Activated T-helper 1 cell treated with anti-CD3 and anti-CD28 coated beads, Interleukin-12 subunit alpha, Interleukin-12 subunit beta, Interleukin-2, Interleukin-4 antibody, amounts not matched to agents 30 ng/mL and 10 ng/mL and 1 ng/mL, durations not matched to agents 14 hours and 24 hours and 36 hours (primary cell): ENCODE results near the gene ZNF507. TPM values are rescaled to one million over a fixed set of nuclear protein-coding genes. Genes with fewer than 3 reads are reported as not detected.
A peak's percentile ranks its signal among the peaks of the same experiment; 100 is the strongest.

Source experiments
- DNase-seq: peaks from one replicate; pipeline ENCODE4 v3.0.0; 2021; ENCODE audit warnings: low spot score
- H3K27ac Mint-ChIP-seq: one replicate; pipeline ENCODE4 v1.8.0; 2021; ENCODE audit warnings: mild to moderate bottlenecking, mixed read lengths
- H3K27me3 Mint-ChIP-seq: one replicate; pipeline ENCODE4 v1.8.0; 2022; ENCODE audit warnings: mild to moderate bottlenecking, moderate library complexity, mixed read lengths; ENCODE audit not compliant: insufficient read depth
- H3K36me3 Mint-ChIP-seq: one replicate; pipeline ENCODE4 v1.8.0; 2021; ENCODE audit warnings: low read depth, mixed read lengths
- H3K4me1 Mint-ChIP-seq: one replicate; pipeline ENCODE4 v1.8.0; 2021; ENCODE audit warnings: low read depth, mixed read lengths
- H3K4me3 Mint-ChIP-seq: one replicate; pipeline ENCODE4 v1.8.0; 2021; ENCODE audit warnings: mild to moderate bottlenecking, moderate library complexity, mixed read lengths
- H3K9me3 Mint-ChIP-seq: one replicate; pipeline ENCODE4 v1.8.0; 2021; ENCODE audit warnings: mixed read lengths
- intact Hi-C: fragments of 100-400 bp; cut with micrococcal nuclease; formaldehyde crosslinking; loops from one replicate; pipeline ENCODE4 v1.15.1; 2024
- total RNA-seq: library from RNA; stranded (reverse); gene quantifications from 2 replicates; pipeline ENCODE4 v1.2.3, GENCODE V29; 2022

ZNF507 gene
- total RNA-seq, 1 donor from 2014 or later, result 32.4 TPM

DNA sequence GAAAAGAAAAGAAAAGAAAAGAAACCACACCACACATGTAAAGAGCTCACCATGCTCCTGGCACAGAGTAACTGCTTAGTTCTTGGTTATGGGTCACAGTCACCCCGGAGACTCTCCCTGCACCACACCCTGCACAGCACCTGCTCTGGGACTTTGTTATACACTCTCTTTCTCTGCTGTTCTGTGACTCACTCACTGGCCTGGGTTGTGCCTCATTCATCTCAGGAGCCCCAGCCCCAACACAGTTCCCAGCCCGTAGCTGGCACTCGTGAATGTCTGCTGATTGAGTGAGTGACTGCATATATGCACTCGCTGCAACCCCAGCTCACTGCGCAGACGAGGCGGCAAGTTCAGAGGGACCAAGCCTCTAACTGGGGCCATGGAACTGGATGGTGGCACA, 22.9 kb upstream of the ZNF507 start:
- no peak for DNase-seq
- Mint-ChIP-seq H3K4me1 (no peaks in the 10 kb centered on the region), H3K9me3 (no peaks in the 10 kb centered on the region), H3K27ac (no peak overlapping the region), H3K4me3 (no peak overlapping the region), H3K36me3 (no peaks in the 10 kb centered on the region), H3K27me3 (peaks cover 3% of the 10 kb centered on the region)
- intact Hi-C loops, result no loop called here

- no peak overlapping the region for H3K4me3 Mint-ChIP-seq
- H3K9me3 Mint-ChIP-seq, result no peaks in the 10 kb centered on the region
- no peaks in the 10 kb centered on the region for H3K36me3 Mint-ChIP-seq
- H3K27me3 Mint-ChIP-seq, result peaks cover 3% of the 10 kb centered on the region
- no peak for DNase-seq
- H3K4me1 Mint-ChIP-seq, result no peaks in the 10 kb centered on the region
- intact Hi-C loops, result no loop called here
- H3K27ac Mint-ChIP-seq, result no peak overlapping the region
Measured at GRCh38 chr19:32324631-32325285, 20.7 kb upstream of the ZNF507 start.

GRCh38 chr19:32330213-32330857, 15.1 kb upstream of the ZNF507 start:
- Mint-ChIP-seq H3K4me1 (no peaks in the 10 kb centered on the region), H3K9me3 (no peaks in the 10 kb centered on the region), H3K36me3 (no peaks in the 10 kb centered on the region), H3K4me3 (no peak overlapping the region), H3K27ac (no peak overlapping the region), H3K27me3 (no peaks in the 10 kb centered on the region)
- no peak for DNase-seq
- intact Hi-C loops, result no loop called here

DNA sequence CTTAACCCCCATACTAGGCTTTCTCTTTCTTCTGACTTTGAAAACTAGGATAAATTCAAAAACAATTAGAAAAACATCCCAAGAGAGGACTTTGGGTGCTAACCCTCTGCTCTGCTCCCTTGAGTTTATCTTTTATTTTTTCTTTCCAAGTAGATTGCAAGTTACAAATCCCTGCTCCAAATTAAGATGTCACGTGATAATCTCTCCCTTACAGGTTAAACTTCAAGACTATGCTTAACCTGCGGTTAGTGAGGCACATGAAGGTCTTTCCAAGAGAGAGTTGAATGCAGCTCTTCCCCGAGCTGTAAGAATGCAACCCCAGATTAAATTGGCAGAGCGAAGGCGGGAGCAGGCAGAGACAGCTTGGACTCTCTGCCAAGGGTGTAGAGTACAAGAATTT, 12.2 kb upstream of the ZNF507 start:
- no peak for DNase-seq
- H3K36me3 Mint-ChIP-seq, result no peaks in the 10 kb centered on the region
- intact Hi-C loops, result no loop called here
- no peaks in the 10 kb centered on the region for H3K4me1 Mint-ChIP-seq
- no peak overlapping the region for H3K27ac Mint-ChIP-seq
- H3K4me3 Mint-ChIP-seq, result no peak overlapping the region
- H3K9me3 Mint-ChIP-seq, result no peaks in the 10 kb centered on the region
- H3K27me3 Mint-ChIP-seq, result peaks cover 1% of the 10 kb centered on the region

DNA sequence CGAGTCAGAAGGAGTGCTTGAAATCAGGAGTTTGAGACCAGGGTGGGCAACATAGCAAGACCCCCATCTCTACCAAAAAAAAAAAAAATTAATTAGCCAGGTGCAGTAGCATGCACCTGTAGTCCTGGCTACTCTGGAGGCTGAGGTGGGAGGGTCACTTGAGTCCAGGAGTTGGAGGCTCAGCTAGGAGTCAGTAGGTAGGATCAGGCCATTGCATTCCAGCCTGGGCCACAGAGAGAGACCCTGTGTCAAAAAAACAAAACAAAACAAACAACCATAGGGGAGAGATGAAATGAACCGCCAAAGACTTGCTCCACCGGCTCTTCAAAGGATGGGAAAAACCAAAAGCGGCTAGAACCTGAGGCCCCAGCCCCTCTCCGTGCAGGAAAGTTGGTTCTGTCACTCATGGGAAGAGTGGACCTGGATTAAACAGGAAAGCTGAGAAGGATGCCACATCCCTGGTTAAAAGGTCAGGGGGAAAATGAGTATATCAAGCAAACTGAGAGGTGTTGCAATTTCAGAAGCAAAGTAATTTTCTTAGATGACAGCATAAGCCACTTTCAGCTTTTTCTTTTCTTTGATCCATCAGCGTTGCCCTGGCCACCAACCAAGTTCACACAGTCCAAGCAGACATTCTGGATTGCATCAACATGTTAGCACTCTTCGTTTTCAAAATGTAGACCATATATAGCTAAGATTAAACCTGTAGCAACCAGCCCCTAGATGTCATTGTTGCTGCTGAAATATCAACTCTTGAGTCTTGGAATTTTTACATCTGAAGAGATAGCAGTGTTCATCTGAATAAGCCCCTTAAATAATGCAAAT, 8.9 kb upstream of the ZNF507 start:
- Mint-ChIP-seq H3K9me3 (no peaks in the 10 kb centered on the region), H3K36me3 (no peaks in the 10 kb centered on the region), H3K4me3 (no peak overlapping the region), H3K27me3 (peaks cover 5% of the 10 kb centered on the region), H3K27ac (no peak overlapping the region), H3K4me1 (no peaks in the 10 kb centered on the region)
- DNase-seq, result no peak
- intact Hi-C loops, result no loop called here

- intact Hi-C loops, result no loop called here
- peaks cover 5% of the 10 kb centered on the region for H3K27me3 Mint-ChIP-seq
- no peak overlapping the region for H3K27ac Mint-ChIP-seq
- H3K9me3 Mint-ChIP-seq, result no peaks in the 10 kb centered on the region
- H3K4me1 Mint-ChIP-seq, result no peaks in the 10 kb centered on the region
- no peaks in the 10 kb centered on the region for H3K36me3 Mint-ChIP-seq
- no peak for DNase-seq
- no peak overlapping the region for H3K4me3 Mint-ChIP-seq
Measured at GRCh38 chr19:32337084-32337808, 8.2 kb upstream of the ZNF507 start.

DNA sequence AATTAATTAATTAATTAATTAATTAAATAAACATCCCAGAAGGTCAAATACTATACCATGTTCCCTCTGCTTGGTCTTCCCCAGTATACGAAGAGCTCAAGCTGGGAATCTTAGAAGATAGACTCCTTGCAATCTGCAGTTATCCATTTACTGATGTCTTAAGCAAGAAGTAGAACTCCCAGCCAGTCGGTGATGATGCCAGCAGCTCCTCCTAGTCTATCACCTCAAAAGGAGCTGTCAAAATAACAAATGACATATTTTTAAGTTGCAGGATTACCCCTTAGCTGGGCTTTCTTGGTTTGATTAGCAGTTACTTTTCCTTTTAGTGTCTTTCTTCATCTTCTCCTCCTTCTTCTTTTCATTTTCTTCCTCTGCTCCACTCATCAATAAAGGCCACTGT, 6.0 kb upstream of the ZNF507 start:
- intact Hi-C loops, result no loop called here
- no peaks in the 10 kb centered on the region for H3K4me1 Mint-ChIP-seq
- no peak overlapping the region for H3K4me3 Mint-ChIP-seq
- H3K9me3 Mint-ChIP-seq, result no peaks in the 10 kb centered on the region
- DNase-seq, result no peak
- no peak overlapping the region for H3K27ac Mint-ChIP-seq
- peaks cover 9% of the 10 kb centered on the region for H3K27me3 Mint-ChIP-seq
- H3K36me3 Mint-ChIP-seq, result no peaks in the 10 kb centered on the region

GRCh38 chr19:32339988-32340874, 5.2 kb upstream of the ZNF507 start:
- no peak for DNase-seq
- H3K4me3 Mint-ChIP-seq, result no peak overlapping the region
- H3K27ac Mint-ChIP-seq, result no peak overlapping the region

DNA sequence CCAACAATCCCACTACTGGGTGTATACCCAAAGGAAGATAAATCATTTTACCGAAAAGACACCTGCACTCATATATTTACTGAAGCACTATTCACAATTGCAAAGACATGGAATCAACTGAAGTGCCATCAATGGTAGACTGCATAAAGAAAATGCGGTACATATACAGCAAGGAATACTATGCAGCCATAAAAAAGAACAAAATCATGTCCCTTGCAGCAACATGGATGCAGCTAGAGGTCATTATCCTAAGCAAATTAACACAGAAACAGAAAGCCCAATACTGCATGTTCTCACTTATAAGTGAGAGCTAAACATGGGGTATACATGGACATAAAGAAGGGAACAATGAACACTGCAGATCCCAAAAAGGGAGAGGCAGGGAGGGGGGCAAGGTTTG, 2.7 kb upstream of the ZNF507 start:
- Mint-ChIP-seq H3K36me3 (peaks cover 7% of the 10 kb centered on the region), H3K4me1 (peaks cover 16% of the 10 kb centered on the region), H3K27ac (no peak overlapping the region), H3K9me3 (no peaks in the 10 kb centered on the region), H3K27me3 (peaks cover 8% of the 10 kb centered on the region), H3K4me3 (no peak overlapping the region)
- no peak for DNase-seq
- intact Hi-C loops, result loop anchor here (10.0 kb wide), 1 partner anchor 1832 kb away; the partner anchor contains the start of gene LSM14A

More at GRCh38 chr19:32339988-32340874, 5.2 kb upstream of the ZNF507 start:
- no peaks in the 10 kb centered on the region for H3K36me3 Mint-ChIP-seq
- H3K27me3 Mint-ChIP-seq, result peaks cover 9% of the 10 kb centered on the region
- H3K9me3 Mint-ChIP-seq, result no peaks in the 10 kb centered on the region
- no peaks in the 10 kb centered on the region for H3K4me1 Mint-ChIP-seq
- intact Hi-C loops, result loop anchor here (1.0 to 10.0 kb wide), 2 partner anchors 230 to 1835 kb away; partner anchors contain the start of gene LSM14A

DNA sequence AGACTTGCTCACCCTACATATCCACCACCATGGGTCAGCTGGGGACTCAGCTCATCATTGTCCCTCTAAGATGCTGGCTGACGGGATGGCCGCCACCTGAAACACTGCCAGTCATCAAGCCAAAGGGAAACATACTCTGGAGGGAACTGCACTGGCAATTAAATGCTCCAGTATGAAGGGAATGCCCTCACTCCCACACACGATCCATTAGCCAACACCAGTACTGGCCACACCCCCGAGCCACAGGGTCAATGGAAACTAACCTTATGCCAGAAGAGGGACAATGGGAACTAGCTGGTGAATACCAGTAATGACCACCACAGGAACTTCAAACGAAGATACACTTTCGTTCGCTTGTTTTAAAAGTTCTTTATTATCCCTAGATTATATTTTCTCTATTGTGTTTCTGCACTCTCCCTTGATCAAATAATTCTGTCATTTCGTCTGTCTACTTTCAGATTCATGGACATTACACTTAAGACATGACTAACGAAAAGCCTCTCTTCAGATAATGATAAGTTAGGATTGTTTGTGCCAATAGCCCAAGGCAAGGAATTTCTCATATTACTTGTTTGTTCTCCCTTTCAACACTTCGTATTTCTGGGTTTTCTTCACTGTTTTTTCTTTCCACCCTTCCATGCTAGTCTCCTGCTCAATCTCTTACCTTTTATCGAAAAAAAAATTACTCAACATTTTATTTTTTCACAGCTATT, 1.7 kb upstream of the ZNF507 start:
- intact Hi-C loops, result loop anchor here (10.0 kb wide), 1 partner anchor 1831 kb away; the partner anchor contains the start of gene LSM14A
- peaks cover 11% of the 10 kb centered on the region for H3K36me3 Mint-ChIP-seq
- H3K4me1 Mint-ChIP-seq, result peaks cover 22% of the 10 kb centered on the region

GRCh38 chr19:32346901-32347300, 1.5 kb downstream of the ZNF507 start:
- peak overlapping the region; percentile 96 for H3K4me3 Mint-ChIP-seq
- no peak for DNase-seq
- H3K4me1 Mint-ChIP-seq, result peaks cover 54% of the 10 kb centered on the region
- H3K27me3 Mint-ChIP-seq, result peaks cover 4% of the 10 kb centered on the region
- peaks cover 34% of the 10 kb centered on the region for H3K36me3 Mint-ChIP-seq
- peak overlapping the region; percentile 96 for H3K27ac Mint-ChIP-seq
- intact Hi-C loops, result loop anchor here (2.0 to 10.0 kb wide), 3 partner anchors 234 to 1828 kb away; partner anchors contain the start of genes LSM14A, NUDT19 and PDCD5
- no peaks in the 10 kb centered on the region for H3K9me3 Mint-ChIP-seq

More for the DNA sequence above, 1.7 kb upstream of the ZNF507 start:
- Mint-ChIP-seq H3K4me3 (peak overlapping the region; percentile 13), H3K9me3 (no peaks in the 10 kb centered on the region), H3K27ac (no peak overlapping the region), H3K27me3 (peaks cover 8% of the 10 kb centered on the region)
- DNase-seq, result no peak
